HCT116 (cell line): ENCODE measurements around the gene CHCHD3. TPM values are rescaled to one million over a fixed set of nuclear protein-coding genes. Genes with fewer than 3 reads are reported as not detected.

Source experiments
- ATAC-seq: fragments of 200-7000 bp; cut with Tn5 transposase; 2 replicates; pipeline ENCODE4 v1.9.1; 2020; ENCODE audit warnings: mild to moderate bottlenecking, moderate library complexity
- BruUV-seq: library from RNA; stranded (reverse); fragments of 400-500 nt; replicated peaks from 2 replicates; lab custom pipeline; 2021; lab: Mats Ljungman, UMichigan
- CTCF ChIA-PET: fragments of 300-600 bp; sonication (Branson Sonifier 250); formaldehyde crosslinking; loops from one replicate; lab custom pipeline; 2021; ENCODE audit warnings: antibody characterized with exemption; lab: Charles Lee
- POLR2A ChIA-PET: fragments of 300-600, 350-600 bp; sonication (Branson Sonifier 250); formaldehyde crosslinking; loops from one replicate; lab custom pipeline; 2021; ENCODE audit warnings: antibody characterized with exemption; lab: Charles Lee
- RAD21 ChIA-PET, 2 experiments: fragments of 300-600 bp; sonication (Branson Sonifier 250); formaldehyde crosslinking; loops; one replicate each; lab custom pipeline; 2023; ENCODE audit warnings: low total read pairs in 2 of 2; ENCODE audit not compliant: uncharacterized antibody in 2 of 2, unreplicated experiment in 2 of 2, low non-redundant PET in 1 of 2; lab: Charles Lee
- DNase-seq: peaks from one replicate; pipeline ENCODE4 v3.0.0-alpha.2; 2010; ENCODE audit warnings: low read depth, low spot score
- H2AFZ ChIP-seq: fragments of 200-600 bp; shearing (Covaris generic), sonication (generic); 2 replicates; pipeline ENCODE4 v1.6.1; 2017; ENCODE audit warnings: low read depth, mixed run types, mixed read lengths, antibody characterized with exemption, low read length; ENCODE audit not compliant: poor library complexity, severe bottlenecking
- H3K27ac ChIP-seq: 2 replicates; pipeline ENCODE4 v1.5.1; 2012; ENCODE audit warnings: low read depth, low read length
- H3K27me3 ChIP-seq: fragments of 200-600 bp; sonication (generic); 2 replicates; pipeline ENCODE4 v1.6.1; 2016; ENCODE audit warnings: mixed run types, low read length, mixed read lengths; ENCODE audit not compliant: insufficient read depth
- H3K36me3 ChIP-seq, 2 experiments: fragments of 200-500 bp in 1 of 2; fragments of 200-600 bp in 1 of 2; sonication (Bioruptor generic) in 1 of 2; sonication (generic) in 1 of 2; 2 replicates each; pipeline versions ENCODE4 v1.5.1 to v1.6.1; 2014 to 2016; ENCODE audit warnings: low read length in 2 of 2, inconsistent platforms in 1 of 2, mixed read lengths in 1 of 2, mixed run types in 1 of 2; ENCODE audit not compliant: insufficient read depth in 2 of 2, control insufficient read depth in 1 of 2
- H3K4me1 ChIP-seq, 2 experiments: fragments of 200-600 bp in 1 of 2; sonication (generic) in 1 of 2; 2 replicates each; pipeline versions ENCODE4 v1.5.1 to v1.6.1; 2012 to 2017; ENCODE audit warnings: low read length in 2 of 2, inconsistent platforms in 1 of 2, mild to moderate bottlenecking in 1 of 2, mixed read lengths in 1 of 2, mixed run types in 1 of 2, moderate library complexity in 1 of 2; ENCODE audit not compliant: insufficient read depth in 2 of 2, control insufficient read depth in 1 of 2
- H3K4me2 ChIP-seq: fragments of 200-600 bp; sonication (generic); 2 replicates; pipeline ENCODE4 v1.6.1; 2017; ENCODE audit warnings: mixed run types, low read length, mixed read lengths
- H3K4me3 ChIP-seq, 2 experiments: fragments of 200-600 bp in 1 of 2; sonication (generic) in 1 of 2; replicated peaks in 1 of 2; 2 replicates each; pipeline ENCODE4 v1.5.1; 2011 to 2016; ENCODE audit warnings: low read length in 2 of 2, control low read depth in 1 of 2, low read depth in 1 of 2, mild to moderate bottlenecking in 1 of 2, mixed read lengths in 1 of 2, mixed run types in 1 of 2
- H3K79me2 ChIP-seq: fragments of 200-600 bp; sonication (generic); 2 replicates; pipeline ENCODE4 v1.6.1; 2017; ENCODE audit warnings: mild to moderate bottlenecking, mixed run types, low read length, moderate library complexity, mixed read lengths; ENCODE audit not compliant: insufficient read depth
- H3K9ac ChIP-seq: fragments of 200-600 bp; sonication (generic); 2 replicates; pipeline ENCODE4 v1.6.1; 2016; ENCODE audit warnings: low read length, mixed read lengths
- H3K9me2 ChIP-seq: fragments of 200-600 bp; sonication (generic), shearing (Covaris generic); 2 replicates; pipeline ENCODE4 v1.6.1; 2017; ENCODE audit warnings: mixed run types, mild to moderate bottlenecking, moderate library complexity; ENCODE audit not compliant: insufficient read depth
- H3K9me3 ChIP-seq, 2 experiments: fragments of 200-500 bp in 1 of 2; fragments of 200-600 bp in 1 of 2; sonication (Bioruptor generic) in 1 of 2; sonication (generic) in 1 of 2; 2 replicates each; pipeline ENCODE4 v1.6.1; 2014 to 2017; ENCODE audit warnings: low read length in 2 of 2, mixed read lengths in 2 of 2, inconsistent platforms in 1 of 2, low read depth in 1 of 2, mild to moderate bottlenecking in 1 of 2, mixed run types in 1 of 2, moderate library complexity in 1 of 2; ENCODE audit not compliant: control insufficient read depth in 1 of 2, insufficient read depth in 1 of 2
- H4K20me1 ChIP-seq: fragments of 200-600 bp; sonication (generic), shearing (Covaris generic); 2 replicates; pipeline ENCODE4 v1.6.1; 2017; ENCODE audit warnings: mixed run types, mild to moderate bottlenecking, moderate library complexity; ENCODE audit not compliant: insufficient read depth
- ATF3 ChIP-seq: IDR thresholded peaks from 2 replicates; pipeline ENCODE4 v1.6.1; 2012
- CEBPB ChIP-seq: IDR thresholded peaks from 2 replicates; pipeline ENCODE4 v1.6.1; 2012; ENCODE audit warnings: low read depth
- ELF1 ChIP-seq: IDR thresholded peaks from 2 replicates; pipeline ENCODE4 v1.6.1; 2012; ENCODE audit warnings: low read depth, borderline replicate concordance
- EZH2 ChIP-seq: fragments of 200-600 bp; sonication (generic); IDR thresholded peaks from 2 replicates; pipeline ENCODE4 v1.6.1; 2017; ENCODE audit warnings: antibody characterized with exemption, mixed run types
- FOSL1 ChIP-seq: IDR thresholded peaks from 2 replicates; pipeline ENCODE4 v1.6.1; 2012; ENCODE audit warnings: low read depth
- MAX ChIP-seq: IDR thresholded peaks from 2 replicates; pipeline ENCODE4 v1.6.1; 2012
- POLR2A ChIP-seq: IDR thresholded peaks from 2 replicates; pipeline ENCODE4 v1.7.0; 2011; ENCODE audit warnings: borderline replicate concordance; ENCODE audit not compliant: insufficient read depth, insufficient read length; ENCODE audit errors: extremely low read depth
- POLR2AphosphoS5 ChIP-seq: IDR thresholded peaks from 2 replicates; pipeline ENCODE4 v1.6.1; 2011; ENCODE audit warnings: mild to moderate bottlenecking, low read depth, low read length, moderate library complexity
- REST ChIP-seq: IDR thresholded peaks from 2 replicates; pipeline ENCODE4 v1.6.1; 2012; ENCODE audit warnings: low read depth
- SIN3A ChIP-seq: IDR thresholded peaks from 2 replicates; pipeline ENCODE4 v1.6.1; 2012; ENCODE audit warnings: low read depth
- SRF ChIP-seq: IDR thresholded peaks from 2 replicates; pipeline ENCODE4 v1.6.1; 2012; ENCODE audit warnings: low read depth
- TCF7L2 ChIP-seq: IDR thresholded peaks from 2 replicates; pipeline ENCODE4 v1.7.0; 2011; ENCODE audit warnings: borderline replicate concordance, inconsistent platforms; ENCODE audit not compliant: insufficient read depth, insufficient read length; ENCODE audit errors: extremely low read depth
- YY1 ChIP-seq: IDR thresholded peaks from 2 replicates; pipeline ENCODE4 v1.6.1; 2011; ENCODE audit warnings: low read length, low read depth, moderate library complexity, mild to moderate bottlenecking; ENCODE audit not compliant: insufficient replicate concordance; ENCODE audit errors: extremely low read depth
- ZBTB33 ChIP-seq: IDR thresholded peaks from 2 replicates; pipeline ENCODE4 v1.6.1; 2011; ENCODE audit warnings: mild to moderate bottlenecking, low read length, moderate library complexity; ENCODE audit not compliant: insufficient replicate concordance; ENCODE audit errors: extremely low read depth
- ZFX ChIP-seq: fragments of 450-650 bp; IDR thresholded peaks from 2 replicates; pipeline ENCODE4 v1.6.1; 2017
- intact Hi-C: fragments of 100-400 bp; cut with micrococcal nuclease; formaldehyde crosslinking; loops from 2 replicates; pipeline ENCODE4 v1.10.0; 2022
- total RNA-seq: library from RNA; stranded (reverse); gene quantifications from one replicate; pipeline ENCODE4 v1.2.1, GENCODE V29; 2021; ENCODE audit not compliant: unreplicated experiment
- TF ChIP-seq, protein P1 (sequence below), 3 experiments: fragments of 200-600 bp in 1 of 3; sonication (generic) in 1 of 3; IDR thresholded peaks in 2 of 3; conservative IDR thresholded peaks in 1 of 3; 2 replicates each; pipeline ENCODE4 v1.5.1; 2012 to 2017; ENCODE audit warnings: low read depth in 2 of 3, low read length in 2 of 3, antibody characterized with exemption in 1 of 3, borderline replicate concordance in 1 of 3, control low read depth in 1 of 3, mild to moderate bottlenecking in 1 of 3, mixed read lengths in 1 of 3, mixed run types in 1 of 3, moderate library complexity in 1 of 3; ENCODE audit not compliant: insufficient read depth in 1 of 3

CHCHD3 gene
- total RNA-seq, 1 experiment from 2014 or later, result 73.5 TPM

GRCh38 chr7:133026210-133026859, 55.6 kb downstream of the CHCHD3 start:
- peaks cover 32% of the 10 kb centered on the region for H3K79me2 ChIP-seq
- ATAC-seq (no peak), DNase-seq (no peak)
- POLR2A ChIA-PET, result no interaction called here
- no peaks in the 10 kb centered on the region for H3K9me3 ChIP-seq
- RAD21 ChIA-PET, result no interaction called here
- H3K9me2 ChIP-seq, result no peaks in the 10 kb centered on the region
- no peak overlapping the region for H3K4me3 ChIP-seq
- no peak overlapping the region for H3K9ac ChIP-seq
- TF ChIP-seq MAX, result no peak
- TF ChIP-seq EZH2, result no peak
- no peak for TF ChIP-seq FOSL1
- TF ChIP-seq YY1, result no peak
- no peak for TF ChIP-seq POLR2A
- no peak for TF ChIP-seq POLR2AphosphoS5
- no peak for TF ChIP-seq SIN3A
- TF ChIP-seq TCF7L2, result no peak
- TF ChIP-seq, protein P1, sequence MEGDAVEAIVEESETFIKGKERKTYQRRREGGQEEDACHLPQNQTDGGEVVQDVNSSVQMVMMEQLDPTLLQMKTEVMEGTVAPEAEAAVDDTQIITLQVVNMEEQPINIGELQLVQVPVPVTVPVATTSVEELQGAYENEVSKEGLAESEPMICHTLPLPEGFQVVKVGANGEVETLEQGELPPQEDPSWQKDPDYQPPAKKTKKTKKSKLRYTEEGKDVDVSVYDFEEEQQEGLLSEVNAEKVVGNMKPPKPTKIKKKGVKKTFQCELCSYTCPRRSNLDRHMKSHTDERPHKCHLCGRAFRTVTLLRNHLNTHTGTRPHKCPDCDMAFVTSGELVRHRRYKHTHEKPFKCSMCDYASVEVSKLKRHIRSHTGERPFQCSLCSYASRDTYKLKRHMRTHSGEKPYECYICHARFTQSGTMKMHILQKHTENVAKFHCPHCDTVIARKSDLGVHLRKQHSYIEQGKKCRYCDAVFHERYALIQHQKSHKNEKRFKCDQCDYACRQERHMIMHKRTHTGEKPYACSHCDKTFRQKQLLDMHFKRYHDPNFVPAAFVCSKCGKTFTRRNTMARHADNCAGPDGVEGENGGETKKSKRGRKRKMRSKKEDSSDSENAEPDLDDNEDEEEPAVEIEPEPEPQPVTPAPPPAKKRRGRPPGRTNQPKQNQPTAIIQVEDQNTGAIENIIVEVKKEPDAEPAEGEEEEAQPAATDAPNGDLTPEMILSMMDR (IDR thresholded peaks at IDR 0.05 in 2 of 3, conservative IDR thresholded peaks at IDR 0.05 in 1 of 3; ENCODE audit: borderline replicate concordance in 1 of 3, insufficient read depth in 1 of 3, low read depth in 2 of 3, low read length in 2 of 3), result no peak
- no peak for TF ChIP-seq CEBPB
- no peak for TF ChIP-seq ATF3
- no peak for TF ChIP-seq SRF
- no peak for TF ChIP-seq ZBTB33
- TF ChIP-seq ZFX, result no peak
- no peak for TF ChIP-seq ELF1
- TF ChIP-seq REST, result no peak
- intact Hi-C loops, result no loop called here
- peaks cover 9% of the 10 kb centered on the region for H4K20me1 ChIP-seq
- H3K4me1 ChIP-seq, result no peaks in the 10 kb centered on the region
- CTCF ChIA-PET, result no interaction called here
- H3K27ac ChIP-seq, result no peak overlapping the region
- H3K36me3 ChIP-seq, result no peaks in the 10 kb centered on the region
- no peak overlapping the region for H2AFZ ChIP-seq
- no peaks in the 10 kb centered on the region for H3K27me3 ChIP-seq
- H3K4me2 ChIP-seq, result no peak overlapping the region
- no TSS peak for BruUV-seq
